H1 (cell line): ENCODE data around the gene ADAMTSL2. TPM values are rescaled to one million over a fixed set of nuclear protein-coding genes. Genes with fewer than 3 reads are reported as not detected.
A peak's percentile ranks its signal among the peaks of the same experiment; 100 is the strongest.

ENCODE experiments used
- CTCF ChIA-PET: fragments of 300-600 bp; sonication (Branson Sonifier 250); formaldehyde crosslinking; loops from one replicate; lab custom pipeline; 2021; ENCODE audit not compliant: partially characterized antibody; lab: Charles Lee
- POLR2A ChIA-PET: fragments of 300-600 bp; sonication (Branson Sonifier 250); formaldehyde crosslinking; loops from one replicate; lab custom pipeline; 2021; ENCODE audit warnings: inconsistent platforms; ENCODE audit not compliant: partially characterized antibody; lab: Charles Lee
- DNase-seq, 2 experiments: peaks; one replicate each; pipeline versions ENCODE4 v3.0.0 to v3.0.0-alpha.2; 2010 to 2022; ENCODE audit warnings: low spot score in 2 of 2, low read depth in 1 of 2, mixed read lengths in 1 of 2
- FAIRE-seq: peaks from 2 replicates; lab custom pipeline; 2011; peaks lifted over from hg19 to GRCh38; lab: Jason Lieb, UNC
- H2AFZ ChIP-seq: 2 replicates; pipeline ENCODE4 v1.8.1; 2012; ENCODE audit warnings: low read length, inconsistent platforms
- H2AK5ac ChIP-seq: 2 replicates; pipeline ENCODE4 v1.6.1; 2013; ENCODE audit warnings: low read depth, low read length
- H2BK120ac ChIP-seq: replicated peaks from 2 replicates; pipeline ENCODE3; 2013; ENCODE audit warnings: low read depth, low read length, inconsistent platforms
- H2BK12ac ChIP-seq: 2 replicates; pipeline ENCODE4 v1.6.1; 2013; ENCODE audit warnings: low read depth, low read length
- H2BK15ac ChIP-seq: 2 replicates; pipeline ENCODE4 v1.6.1; 2013; ENCODE audit warnings: low read length
- H2BK20ac ChIP-seq: 2 replicates; pipeline ENCODE4 v1.6.1; 2013; ENCODE audit warnings: low read length
- H2BK5ac ChIP-seq: 2 replicates; pipeline ENCODE4 v1.6.1; 2013; ENCODE audit warnings: low read depth, low read length
- H3K14ac ChIP-seq: 2 replicates; pipeline ENCODE4 v1.6.1; 2013; ENCODE audit warnings: inconsistent platforms; ENCODE audit not compliant: insufficient read length
- H3K18ac ChIP-seq: 2 replicates; pipeline ENCODE4 v1.6.1; 2013; ENCODE audit warnings: low read length; ENCODE audit errors: extremely low read depth
- H3K23ac ChIP-seq: 2 replicates; pipeline ENCODE4 v1.6.1; 2013; ENCODE audit warnings: inconsistent platforms; ENCODE audit not compliant: insufficient read length
- H3K23me2 ChIP-seq: 2 replicates; pipeline ENCODE4 v1.6.1; 2013; ENCODE audit warnings: low read depth, low read length
- H3K27ac ChIP-seq: 2 replicates; pipeline ENCODE4 v1.6.1; 2011; ENCODE audit warnings: low read depth, low read length, inconsistent platforms
- H3K27me3 ChIP-seq, 4 experiments: replicated peaks in 1 of 4; 1 replicate in 1 of 4; 2 replicates in 3 of 4; pipeline versions ENCODE4 v1.6.1 to v1.8.1; 2011 to 2013; ENCODE audit warnings: low read length in 3 of 4, mild to moderate bottlenecking in 3 of 4, inconsistent platforms in 2 of 4, mixed read lengths in 2 of 4, moderate library complexity in 1 of 4; ENCODE audit not compliant: control insufficient read depth in 3 of 4, insufficient read depth in 3 of 4; ENCODE audit errors: extremely low read depth in 1 of 4
- H3K36me3 ChIP-seq, 4 experiments: 2 replicates each; pipeline versions ENCODE4 v1.6.1 to v1.8.1; 2011 to 2013; ENCODE audit warnings: mild to moderate bottlenecking in 4 of 4, low read length in 3 of 4, moderate library complexity in 2 of 4, control low read depth in 1 of 4, inconsistent platforms in 1 of 4; ENCODE audit not compliant: insufficient read depth in 4 of 4, control insufficient read depth in 2 of 4
- H3K4ac ChIP-seq: replicated peaks from 2 replicates; pipeline ENCODE3; 2013; ENCODE audit warnings: low read length, low read depth, mixed read lengths, inconsistent platforms; ENCODE audit not compliant: insufficient read length
- H3K4me1 ChIP-seq, 4 experiments: replicated peaks in 1 of 4; 1 replicate in 1 of 4; 2 replicates in 3 of 4; pipeline versions ENCODE4 v1.6.1 to v1.8.1; 2011 to 2013; ENCODE audit warnings: low read length in 3 of 4, inconsistent platforms in 2 of 4, mixed read lengths in 1 of 4; ENCODE audit not compliant: insufficient read depth in 4 of 4, control insufficient read depth in 3 of 4
- H3K4me2 ChIP-seq, 2 experiments: 2 replicates each; pipeline versions ENCODE4 v1.6.1 to v1.8.1; 2011 to 2013; ENCODE audit warnings: low read depth in 2 of 2, low read length in 2 of 2, control low read depth in 1 of 2, inconsistent platforms in 1 of 2, mild to moderate bottlenecking in 1 of 2; ENCODE audit not compliant: insufficient read depth in 1 of 2
- H3K4me3 ChIP-seq, 4 experiments: fragments of 200-600, 300-600 bp in 1 of 4; sonication (generic), shearing (Covaris generic), sonication (Bioruptor Twin) in 1 of 4; 2 replicates each; pipeline versions ENCODE4 v1.5.1 to v1.8.1; 2011 to 2016; ENCODE audit warnings: low read length in 4 of 4, low read depth in 3 of 4, control low read depth in 2 of 4, inconsistent platforms in 2 of 4, mild to moderate bottlenecking in 2 of 4, mixed read lengths in 1 of 4, moderate library complexity in 1 of 4; ENCODE audit not compliant: insufficient read depth in 2 of 4; ENCODE audit errors: extremely low read depth in 1 of 4
- H3K56ac ChIP-seq: replicated peaks from 2 replicates; pipeline ENCODE3; 2013; ENCODE audit warnings: low read depth, mild to moderate bottlenecking, mixed read lengths, low read length, inconsistent platforms; ENCODE audit not compliant: insufficient read length
- H3K79me1 ChIP-seq: 2 replicates; pipeline ENCODE4 v1.6.1; 2013; ENCODE audit warnings: low read depth, low read length, control low read depth
- H3K79me2 ChIP-seq, 2 experiments: 2 replicates each; pipeline versions ENCODE4 v1.6.1 to v1.8.1; 2012 to 2013; ENCODE audit warnings: low read length in 2 of 2, mild to moderate bottlenecking in 2 of 2, inconsistent platforms in 1 of 2; ENCODE audit not compliant: insufficient read depth in 2 of 2, control insufficient read depth in 1 of 2
- H3K9ac ChIP-seq, 4 experiments: replicated peaks in 1 of 4; 1 replicate in 1 of 4; 2 replicates in 3 of 4; pipeline versions ENCODE4 v1.6.1 to v1.8.1; 2011 to 2013; ENCODE audit warnings: low read depth in 3 of 4, low read length in 3 of 4, control low read depth in 2 of 4, mild to moderate bottlenecking in 2 of 4, moderate library complexity in 2 of 4, inconsistent platforms in 1 of 4; ENCODE audit errors: extremely low read depth in 1 of 4
- H3K9me3 ChIP-seq, 2 experiments: 2 replicates each; pipeline versions ENCODE4 v1.6.1 to v1.8.1; 2012 to 2013; ENCODE audit warnings: mild to moderate bottlenecking in 2 of 2, moderate library complexity in 2 of 2, control low read depth in 1 of 2, inconsistent platforms in 1 of 2, low read depth in 1 of 2, low read length in 1 of 2, mixed read lengths in 1 of 2; ENCODE audit not compliant: insufficient read depth in 2 of 2
- H4K20me1 ChIP-seq, 2 experiments: replicated peaks in 1 of 2; 2 replicates each; pipeline versions ENCODE3 to v1.8.1; 2011 to 2013; ENCODE audit warnings: inconsistent platforms in 2 of 2, low read length in 2 of 2, mild to moderate bottlenecking in 1 of 2; ENCODE audit not compliant: insufficient read depth in 2 of 2, control insufficient read depth in 1 of 2
- H4K5ac ChIP-seq: 2 replicates; pipeline ENCODE4 v1.6.1; 2013; ENCODE audit warnings: low read length, low read depth, mixed read lengths, inconsistent platforms; ENCODE audit not compliant: insufficient read length
- H4K8ac ChIP-seq: 2 replicates; pipeline ENCODE4 v1.8.0; 2013; ENCODE audit warnings: mild to moderate bottlenecking, moderate library complexity, low read length, inconsistent platforms; ENCODE audit not compliant: insufficient read depth; ENCODE audit errors: extremely low read depth
- H4K91ac ChIP-seq: replicated peaks from 2 replicates; pipeline ENCODE3; 2013; ENCODE audit warnings: low read length, mixed read lengths, inconsistent platforms; ENCODE audit not compliant: insufficient read length
- CREB1 ChIP-seq: IDR thresholded peaks from 2 replicates; pipeline ENCODE4 v1.6.1; 2012; ENCODE audit warnings: inconsistent platforms
- RFX5 ChIP-seq: IDR thresholded peaks from 2 replicates; pipeline ENCODE4 v1.6.1; 2011; ENCODE audit warnings: low read depth, low read length, improper control_type of control experiment, borderline replicate concordance
- WGBS, 2 experiments: shearing (Covaris generic) in 1 of 2; methylation state at CpG; one replicate each; pipeline versions ENCODE4 v1.1.6 to v1.1.7; 2013 to 2015; ENCODE audit warnings: low lambda C conversion rate in 2 of 2, mixed read lengths in 2 of 2, inconsistent platforms in 1 of 2, low coverage in 1 of 2, missing lambda C conversion rate in 1 of 2; ENCODE audit not compliant: insufficient replicate concordance in 2 of 2, insufficient coverage in 1 of 2, insufficient read length in 1 of 2; ENCODE audit errors: extremely low coverage in 1 of 2, missing lambda C conversion rate in 1 of 2; 5-methylcytosine and 5-hydroxymethylcytosine counted together
- polyA plus RNA-seq, 7 experiments: library from polyadenylated mRNA; depleted of rRNA in 3 of 7; stranded (reverse) in 5 of 7; unstranded in 2 of 7; fragments of >200 nt in 5 of 7; fragments of 200-250 nt in 2 of 7; gene quantifications; 1 replicate in 5 of 7; 2 replicates in 1 of 7; 4 replicates in 1 of 7; pipeline versions ENCODE4 v1.2.1 to v1.2.3, GENCODE V29; 2011 to 2013; ENCODE audit warnings: missing spikeins in 2 of 7, mixed read lengths in 2 of 7
- total RNA-seq: library from RNA; stranded (reverse); fragmentation: NEBNext Ultra II Directional; extraction: Animal tissue kit (Norgen Biotek cat#: 25700); gene quantifications from 2 replicates; pipeline ENCODE4 v1.2.1, GENCODE V29; 2021
- TF ChIP-seq, protein P1 (sequence below): IDR thresholded peaks from 2 replicates; pipeline ENCODE4 v1.6.1; 2011; ENCODE audit warnings: low read depth, mild to moderate bottlenecking, low read length; ENCODE audit not compliant: insufficient read depth

The ADAMTSL2 gene
- total and polyA plus RNA-seq, 2 of the 8 experiments (the other 6 are each of a cell fraction or from before 2014, with no cell fraction given), result 0.74 to 0.76 TPM

- no peak overlapping the region for H3K4me3 ChIP-seq
- H2AK5ac ChIP-seq, result no peak overlapping the region
- no peak overlapping the region for H3K27ac ChIP-seq
- no peaks in the 10 kb centered on the region for H3K23me2 ChIP-seq
- no peak overlapping the region for H3K4ac ChIP-seq
- no peak overlapping the region for H2BK20ac ChIP-seq
- no peaks in the 10 kb centered on the region for H3K79me2 ChIP-seq
- ChIA-PET CTCF (interaction anchor here (0.7 to 4.9 kb wide), 7 partner anchors 10 to 152 kb away, joined by 3 to 18 read pairs (median 4); no protein-coding TSS in a partner anchor), POLR2A (interaction anchor here (1.2 kb wide), 1 partner anchor 8 kb away, joined by 4 read pairs; no protein-coding TSS in a partner anchor)
- H4K20me1 ChIP-seq, result no peaks in the 10 kb centered on the region
- 89% methylated on average over 9 of the region's 17 CpGs; no CpG with 5 or more reads in 1 of the 2 experiments for WGBS, 2 experiments
- no peak overlapping the region for H2AFZ ChIP-seq
- H3K9me3 ChIP-seq, result no peaks in the 10 kb centered on the region
- no peak overlapping the region for H2BK12ac ChIP-seq
- H2BK15ac ChIP-seq, result no peak overlapping the region
- no peak overlapping the region for H3K18ac ChIP-seq
- no peak overlapping the region for H4K5ac ChIP-seq
- H3K23ac ChIP-seq, result no peak overlapping the region
- H3K4me2 ChIP-seq, result no peak overlapping the region
- H3K9ac ChIP-seq, result no peak overlapping the region
- H4K91ac ChIP-seq, result no peak overlapping the region
- H3K36me3 ChIP-seq, result no peaks in the 10 kb centered on the region
- H3K27me3 ChIP-seq, result 0 out of 7 replicates have a peak, but pooled peaks cover 0 to 2% (median 0%) of the 10 kb centered on the region in 4 experiments
- H2BK5ac ChIP-seq, result no peak overlapping the region
- peaks cover 0 to 8% (median 1%) of the 10 kb centered on the region in 4 experiments; a peak in 5 of 7 replicates for H3K4me1 ChIP-seq
- DNase-seq, result no peak
- H3K79me1 ChIP-seq, result no peaks in the 10 kb centered on the region
- no peak overlapping the region for H3K56ac ChIP-seq
- H2BK120ac ChIP-seq, result no peak overlapping the region
- H3K14ac ChIP-seq, result no peak overlapping the region
- no peak for FAIRE-seq
- TF ChIP-seq CREB1, result no peak
- TF ChIP-seq RFX5, result no peak
- TF ChIP-seq, protein P1, sequence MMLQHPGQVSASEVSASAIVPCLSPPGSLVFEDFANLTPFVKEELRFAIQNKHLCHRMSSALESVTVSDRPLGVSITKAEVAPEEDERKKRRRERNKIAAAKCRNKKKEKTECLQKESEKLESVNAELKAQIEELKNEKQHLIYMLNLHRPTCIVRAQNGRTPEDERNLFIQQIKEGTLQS, result no peak
- TF ChIP-seq, all 59 proteins: peak for 0
- 0 out of 2 replicates have a peak overlapping the region, but pooled peaks have one; percentile 14 for H4K8ac ChIP-seq
Measured at GRCh38 chr9:133574771-133575170, 40.3 kb downstream of the ADAMTSL2 start.
